Dendritic cell treated with granulocyte-macrophage colony-stimulating factor and Interleukin-4, amounts not matched to agents 40 ng/mL and 50 ng/mL, for 4 days (primary cell): Measurements from ENCODE around the gene TRPC4AP.

Experiments used
- H3K27ac Mint-ChIP-seq: one replicate; pipeline ENCODE4 v1.8.0; 2022; ENCODE audit warnings: mild to moderate bottlenecking, mixed read lengths
- H3K27me3 Mint-ChIP-seq: one replicate; pipeline ENCODE4 v1.8.0; 2022; ENCODE audit warnings: mild to moderate bottlenecking, mixed read lengths
- H3K36me3 Mint-ChIP-seq: one replicate; pipeline ENCODE4 v1.8.0; 2022; ENCODE audit warnings: low read depth, mixed read lengths
- H3K4me1 Mint-ChIP-seq: one replicate; pipeline ENCODE4 v1.8.0; 2022; ENCODE audit warnings: low read depth, mixed read lengths
- H3K4me3 Mint-ChIP-seq: one replicate; pipeline ENCODE4 v1.8.0; 2022; ENCODE audit warnings: mild to moderate bottlenecking, moderate library complexity, mixed read lengths
- H3K9me3 Mint-ChIP-seq: one replicate; pipeline ENCODE4 v1.8.0; 2022; ENCODE audit warnings: mixed read lengths
- intact Hi-C: fragments of 100-400 bp; cut with micrococcal nuclease; formaldehyde crosslinking; loops from one replicate; pipeline ENCODE4 v1.15.0; 2022

TRPC4AP gene, protein sequence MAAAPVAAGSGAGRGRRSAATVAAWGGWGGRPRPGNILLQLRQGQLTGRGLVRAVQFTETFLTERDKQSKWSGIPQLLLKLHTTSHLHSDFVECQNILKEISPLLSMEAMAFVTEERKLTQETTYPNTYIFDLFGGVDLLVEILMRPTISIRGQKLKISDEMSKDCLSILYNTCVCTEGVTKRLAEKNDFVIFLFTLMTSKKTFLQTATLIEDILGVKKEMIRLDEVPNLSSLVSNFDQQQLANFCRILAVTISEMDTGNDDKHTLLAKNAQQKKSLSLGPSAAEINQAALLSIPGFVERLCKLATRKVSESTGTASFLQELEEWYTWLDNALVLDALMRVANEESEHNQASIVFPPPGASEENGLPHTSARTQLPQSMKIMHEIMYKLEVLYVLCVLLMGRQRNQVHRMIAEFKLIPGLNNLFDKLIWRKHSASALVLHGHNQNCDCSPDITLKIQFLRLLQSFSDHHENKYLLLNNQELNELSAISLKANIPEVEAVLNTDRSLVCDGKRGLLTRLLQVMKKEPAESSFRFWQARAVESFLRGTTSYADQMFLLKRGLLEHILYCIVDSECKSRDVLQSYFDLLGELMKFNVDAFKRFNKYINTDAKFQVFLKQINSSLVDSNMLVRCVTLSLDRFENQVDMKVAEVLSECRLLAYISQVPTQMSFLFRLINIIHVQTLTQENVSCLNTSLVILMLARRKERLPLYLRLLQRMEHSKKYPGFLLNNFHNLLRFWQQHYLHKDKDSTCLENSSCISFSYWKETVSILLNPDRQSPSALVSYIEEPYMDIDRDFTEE

DNA sequence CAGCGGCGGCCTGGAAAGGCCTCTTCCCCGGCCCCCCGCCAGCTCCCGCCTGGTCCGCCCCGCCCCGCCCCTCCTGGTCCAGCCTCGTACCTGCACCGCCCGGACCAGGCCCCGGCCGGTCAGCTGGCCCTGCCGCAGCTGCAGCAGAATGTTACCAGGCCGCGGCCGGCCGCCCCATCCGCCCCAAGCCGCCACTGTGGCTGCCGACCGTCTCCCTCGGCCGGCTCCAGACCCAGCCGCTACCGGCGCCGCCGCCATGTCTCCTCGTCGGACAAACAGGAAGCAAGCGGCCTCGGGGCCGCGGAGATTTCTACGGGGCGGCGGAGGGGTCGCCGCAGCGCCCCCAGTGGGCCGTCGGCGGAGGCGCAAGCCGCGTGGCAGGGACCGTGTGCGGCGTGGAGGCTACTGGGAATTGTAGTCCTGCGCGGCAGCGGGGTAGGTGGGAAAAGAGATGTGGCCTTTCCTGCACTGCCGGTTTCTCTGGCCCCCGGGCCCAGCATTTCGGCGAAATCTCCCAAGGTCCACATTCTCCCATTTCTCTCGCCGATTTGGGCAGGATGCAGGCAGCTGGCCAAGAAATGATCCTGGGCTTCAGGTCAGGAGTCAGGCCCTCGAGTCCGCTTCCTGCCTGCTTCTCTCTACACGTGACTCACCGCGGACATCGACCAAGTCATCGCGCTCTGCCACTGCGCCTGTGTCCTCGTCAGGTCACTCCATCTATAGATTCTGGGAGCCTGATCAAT is at the start of gene TRPC4AP:
TRPC4AP (minus strand) TSS at position 284 of the 743 bp plus-strand sequence; CDS start at position 258, 26 bp downstream.
- Mint-ChIP-seq H3K9me3 (no peaks in the 10 kb centered on the region), H3K27ac (peak within 1 kb of the TSS; percentile 97), H3K4me1 (peaks cover 43% of the 10 kb centered on the region), H3K4me3 (peak within 1 kb of the TSS; percentile 87), H3K36me3 (peaks cover 13% of the 10 kb centered on the region), H3K27me3 (no peaks in the 10 kb centered on the region)
- intact Hi-C loops = loop anchor here (5.0 kb wide), 2 partner anchors 55 to 185 kb away; partner anchors contain the start of genes EDEM2 and MMP24OS

DNA sequence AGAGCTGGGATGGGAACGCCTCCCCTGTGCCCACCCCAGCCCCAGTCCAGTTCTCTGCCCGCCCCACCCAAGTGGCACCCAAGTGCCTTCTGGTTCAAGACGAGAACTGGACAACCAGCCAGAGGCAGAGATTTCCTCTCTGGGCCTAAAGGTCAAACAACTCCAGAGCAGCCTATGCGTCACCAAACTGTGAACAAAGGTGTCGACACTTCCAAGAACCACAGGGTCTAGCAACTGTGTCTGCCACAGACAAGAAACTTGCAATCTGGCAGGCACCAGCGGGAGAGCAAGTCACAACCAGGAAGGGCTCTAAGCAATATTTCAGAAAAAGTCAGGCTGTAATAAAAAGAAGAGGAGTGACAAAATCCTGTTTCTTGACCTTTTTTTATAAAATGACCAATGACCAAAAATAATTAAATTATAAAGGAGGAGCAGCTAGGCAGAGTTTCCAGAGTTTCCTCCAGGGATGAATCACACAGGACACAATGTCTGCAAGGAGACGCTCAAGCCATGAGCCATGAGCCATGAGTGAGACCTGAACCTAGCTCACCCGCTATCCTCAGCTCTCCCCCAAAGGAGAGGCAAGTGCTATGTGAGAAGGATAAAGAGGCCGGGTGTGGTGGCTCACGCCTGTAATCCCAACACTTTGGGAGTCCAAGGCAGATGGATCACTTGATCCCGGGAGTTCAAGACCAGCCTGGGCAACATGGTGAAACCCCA is 43.4 kb upstream of the TRPC4AP start:
- intact Hi-C loops = no loop called here
- peaks cover 100% of the 10 kb centered on the region for H3K36me3 Mint-ChIP-seq

DNA sequence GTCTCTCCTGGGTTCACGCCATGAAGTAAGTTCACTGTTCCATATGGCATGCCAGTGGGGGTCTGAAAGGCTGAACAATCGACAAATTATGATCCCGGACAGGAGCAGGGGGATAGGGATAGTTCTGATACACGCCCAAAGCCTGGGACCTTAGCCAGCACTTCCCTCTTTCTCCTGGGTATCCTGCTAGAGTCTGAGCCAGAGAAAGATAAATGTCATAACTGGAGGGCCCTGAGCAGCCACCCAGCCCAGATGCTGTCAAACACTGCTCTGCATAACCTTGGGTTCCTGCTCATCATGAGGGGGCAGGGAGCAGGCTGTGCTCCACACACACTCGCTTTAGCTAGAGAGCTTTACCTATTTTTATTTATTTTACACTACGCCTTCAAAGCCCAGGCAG is 42.3 kb upstream of the TRPC4AP start:
- intact Hi-C loops = no loop called here
- Mint-ChIP-seq H3K4me1 (no peaks in the 10 kb centered on the region), H3K36me3 (peaks cover 99% of the 10 kb centered on the region), H3K27ac (no peak overlapping the region), H3K27me3 (no peaks in the 10 kb centered on the region), H3K4me3 (no peak overlapping the region), H3K9me3 (no peaks in the 10 kb centered on the region)

More for the DNA sequence above, 43.4 kb upstream of the TRPC4AP start:
- Mint-ChIP-seq H3K9me3 (no peaks in the 10 kb centered on the region), H3K4me1 (no peaks in the 10 kb centered on the region), H3K4me3 (no peak overlapping the region), H3K27ac (no peak overlapping the region), H3K27me3 (no peaks in the 10 kb centered on the region)

DNA sequence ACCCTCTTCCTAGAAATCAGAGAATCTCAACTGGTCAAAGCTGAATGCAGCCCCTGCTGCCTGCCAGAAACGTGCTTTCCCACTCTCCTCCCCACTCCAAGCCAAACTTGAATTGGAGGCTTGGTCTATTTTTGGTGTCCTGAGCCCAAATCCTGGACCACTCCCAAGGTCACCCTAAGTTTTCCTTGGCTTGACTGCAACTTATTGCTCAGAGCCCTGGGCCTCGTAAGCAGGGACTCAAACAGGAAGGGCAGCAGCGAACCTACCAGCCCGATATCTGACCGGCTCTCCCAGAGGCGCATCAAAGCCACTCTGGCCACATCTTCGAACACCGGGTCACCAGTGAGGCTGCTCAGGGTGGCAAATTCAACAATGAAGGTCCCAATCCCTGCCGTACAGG is 41.9 kb upstream of the TRPC4AP start:
- Mint-ChIP-seq H3K27ac (no peak overlapping the region), H3K9me3 (no peaks in the 10 kb centered on the region), H3K36me3 (peaks cover 96% of the 10 kb centered on the region), H3K27me3 (no peaks in the 10 kb centered on the region), H3K4me3 (no peak overlapping the region), H3K4me1 (no peaks in the 10 kb centered on the region)
- intact Hi-C loops = no loop called here

DNA sequence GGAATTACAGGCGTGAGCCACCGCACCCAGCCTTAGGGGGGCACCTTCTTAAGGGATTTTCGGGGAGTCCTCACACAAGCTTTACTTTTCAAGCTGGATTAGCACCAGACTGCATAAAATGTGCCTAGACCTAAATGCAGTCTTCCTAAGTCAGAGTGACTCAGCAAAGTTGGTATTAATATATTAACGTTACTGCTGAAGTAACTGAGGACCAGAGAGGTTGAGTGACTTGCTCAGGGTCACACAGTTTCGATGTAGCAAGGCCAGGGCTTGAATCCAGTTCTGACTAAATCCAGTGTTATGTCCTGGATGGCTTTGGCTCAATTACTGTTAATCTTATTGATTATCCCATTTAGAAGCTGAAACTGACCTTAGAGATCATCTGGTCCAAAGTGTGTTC is 41.1 kb upstream of the TRPC4AP start:
- Mint-ChIP-seq H3K27ac (no peak overlapping the region), H3K4me1 (no peaks in the 10 kb centered on the region), H3K36me3 (peaks cover 96% of the 10 kb centered on the region), H3K9me3 (no peaks in the 10 kb centered on the region), H3K27me3 (no peaks in the 10 kb centered on the region), H3K4me3 (no peak overlapping the region)
- intact Hi-C loops = no loop called here

DNA sequence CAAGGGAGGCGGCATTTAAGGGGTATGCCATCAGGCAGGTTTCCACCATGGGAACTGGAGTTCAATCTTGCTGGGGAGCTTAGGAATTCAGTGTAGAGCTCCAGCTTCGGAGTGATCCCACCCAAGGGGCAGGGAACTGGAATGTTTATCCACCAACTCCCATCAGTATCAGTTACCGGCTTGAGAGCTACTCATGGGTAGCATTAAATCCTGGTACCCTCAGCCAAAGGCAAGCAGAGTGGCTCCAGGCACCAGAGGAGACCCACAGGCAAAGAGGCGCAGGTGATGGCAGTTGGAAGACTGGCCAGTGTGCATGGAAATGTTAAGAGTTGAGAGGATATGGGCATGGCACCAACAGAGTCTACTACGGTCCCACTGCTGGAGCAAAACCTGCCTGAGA is 40.4 kb upstream of the TRPC4AP start:
- Mint-ChIP-seq H3K9me3 (no peaks in the 10 kb centered on the region), H3K36me3 (peaks cover 95% of the 10 kb centered on the region), H3K4me1 (no peaks in the 10 kb centered on the region), H3K27me3 (no peaks in the 10 kb centered on the region), H3K4me3 (no peak overlapping the region), H3K27ac (no peak overlapping the region)
- intact Hi-C loops = no loop called here

DNA sequence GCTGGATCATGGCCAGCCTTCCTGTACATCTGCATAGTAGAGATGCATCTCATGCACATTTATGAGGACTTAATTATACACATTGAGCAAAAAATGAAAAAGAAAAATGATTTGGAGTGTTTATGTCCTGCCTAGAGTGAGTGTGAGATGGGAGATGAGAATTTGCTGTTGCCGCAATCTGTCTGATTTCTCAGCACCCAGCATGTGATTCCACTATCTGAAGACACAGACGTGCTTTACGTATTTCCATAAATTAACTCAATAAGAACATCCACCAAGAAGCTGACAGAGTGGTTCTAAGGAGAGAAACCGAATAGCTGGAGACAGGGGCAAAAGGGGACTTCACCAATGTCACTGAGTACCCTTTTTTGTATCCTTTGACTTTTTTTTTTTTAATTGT is 39.3 kb upstream of the TRPC4AP start:
- peaks cover 95% of the 10 kb centered on the region for H3K36me3 Mint-ChIP-seq
- no peaks in the 10 kb centered on the region for H3K4me1 Mint-ChIP-seq
- no peak overlapping the region for H3K4me3 Mint-ChIP-seq
- intact Hi-C loops = no loop called here
- H3K27ac Mint-ChIP-seq = no peak overlapping the region
- H3K27me3 Mint-ChIP-seq = no peaks in the 10 kb centered on the region
- H3K9me3 Mint-ChIP-seq = no peaks in the 10 kb centered on the region

DNA sequence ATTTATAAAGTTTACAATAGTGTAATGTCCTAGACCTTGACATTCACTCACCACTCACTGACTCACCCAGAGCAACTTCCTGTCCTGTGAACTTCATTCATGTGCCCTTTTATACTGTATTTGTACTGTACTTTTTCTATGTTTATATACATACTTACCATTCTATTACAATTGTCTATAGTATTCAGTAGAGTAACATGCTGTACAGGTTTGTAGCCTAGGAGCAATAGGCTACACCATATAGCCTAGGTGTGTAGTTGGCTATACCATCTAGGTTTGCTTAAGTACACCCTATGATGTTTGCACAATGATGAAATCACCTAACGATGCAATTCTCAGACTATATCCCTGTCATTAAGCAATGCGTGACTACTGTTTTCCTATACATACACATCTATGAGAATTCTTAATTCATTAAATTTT is 37.1 kb upstream of the TRPC4AP start:
- Mint-ChIP-seq H3K36me3 (peaks cover 95% of the 10 kb centered on the region), H3K27ac (no peak overlapping the region), H3K27me3 (no peaks in the 10 kb centered on the region), H3K4me3 (no peak overlapping the region), H3K4me1 (no peaks in the 10 kb centered on the region), H3K9me3 (no peaks in the 10 kb centered on the region)
- intact Hi-C loops = no loop called here

DNA sequence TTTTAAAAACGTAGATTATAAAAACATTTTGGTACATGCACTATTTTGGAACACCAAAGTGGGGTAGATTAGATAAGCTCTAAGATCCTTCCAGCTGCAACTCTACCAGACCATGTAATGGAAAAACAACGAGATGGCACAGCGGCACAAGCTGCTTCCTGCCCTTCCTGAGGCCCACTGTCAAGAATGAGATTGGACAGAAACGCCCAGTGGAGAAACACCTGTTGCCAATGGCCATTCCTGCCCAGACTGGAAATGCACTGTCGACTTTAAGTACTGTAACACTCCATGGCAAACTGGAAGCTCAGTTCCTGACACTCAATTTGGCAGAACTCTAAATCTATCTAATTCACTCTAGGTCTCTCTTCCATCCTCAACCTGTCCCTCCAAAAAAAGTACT is 33.1 kb upstream of the TRPC4AP start:
- intact Hi-C loops = no loop called here
- no peaks in the 10 kb centered on the region for H3K4me1 Mint-ChIP-seq
- H3K4me3 Mint-ChIP-seq = no peak overlapping the region
- H3K9me3 Mint-ChIP-seq = no peaks in the 10 kb centered on the region
- no peaks in the 10 kb centered on the region for H3K27me3 Mint-ChIP-seq
- no peak overlapping the region for H3K27ac Mint-ChIP-seq
- H3K36me3 Mint-ChIP-seq = peaks cover 95% of the 10 kb centered on the region

DNA sequence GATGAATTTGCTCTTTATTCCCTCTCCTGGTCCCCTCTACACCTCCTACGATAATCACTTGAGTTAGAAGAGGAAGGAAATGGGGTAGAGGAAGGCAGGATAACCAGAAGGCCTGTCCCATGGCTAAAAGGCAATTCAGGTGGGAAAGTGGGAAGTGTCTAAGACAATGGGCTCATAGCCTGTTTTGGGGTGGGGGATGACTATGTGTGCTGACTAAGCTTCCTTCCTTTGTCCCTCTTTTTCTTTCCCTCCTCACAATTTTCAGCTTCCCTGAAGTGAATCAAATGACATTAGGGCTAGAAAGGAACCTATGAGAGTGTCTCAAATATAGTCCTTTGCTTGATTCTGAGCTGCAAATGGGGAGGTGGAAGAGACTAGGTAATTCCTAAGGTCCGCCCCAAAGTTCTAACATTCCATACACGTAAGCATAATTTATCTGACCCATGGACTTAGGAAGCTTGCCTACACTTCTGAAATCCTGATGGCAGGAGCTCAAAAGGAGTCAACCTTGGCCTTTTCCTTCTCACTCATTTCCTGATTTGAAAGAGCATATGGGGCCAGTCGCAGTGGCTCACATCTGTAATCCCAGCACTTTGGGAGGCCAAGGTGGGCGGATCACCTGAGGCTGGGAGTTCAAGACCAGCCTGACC is 30.3 kb upstream of the TRPC4AP start:
- Mint-ChIP-seq H3K4me3 (no peak overlapping the region), H3K9me3 (no peaks in the 10 kb centered on the region), H3K27ac (no peak overlapping the region), H3K27me3 (no peaks in the 10 kb centered on the region), H3K36me3 (peaks cover 100% of the 10 kb centered on the region), H3K4me1 (peaks cover 11% of the 10 kb centered on the region)
- intact Hi-C loops = no loop called here

DNA sequence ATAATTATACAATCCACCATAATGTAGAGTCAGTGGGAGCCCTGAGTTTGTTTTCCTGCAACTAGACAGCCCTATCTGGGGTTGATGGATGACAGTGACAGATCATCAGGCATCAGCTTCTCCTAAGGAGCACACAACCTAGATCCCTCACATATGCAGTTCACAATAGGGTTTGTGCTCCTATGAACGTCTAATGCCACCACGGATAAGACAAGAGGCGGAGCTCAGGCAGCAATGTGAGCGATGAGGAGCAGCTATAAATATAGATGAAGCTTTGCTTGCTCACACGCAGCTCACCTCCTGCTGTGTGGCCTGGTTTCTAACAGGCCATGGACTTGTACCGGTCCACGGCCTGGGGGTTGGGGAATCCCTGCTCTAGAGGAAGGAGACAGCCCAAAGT is 28.6 kb upstream of the TRPC4AP start:
- no peak overlapping the region for H3K27ac Mint-ChIP-seq
- no peaks in the 10 kb centered on the region for H3K9me3 Mint-ChIP-seq
- no peaks in the 10 kb centered on the region for H3K27me3 Mint-ChIP-seq
- peaks cover 11% of the 10 kb centered on the region for H3K4me1 Mint-ChIP-seq
- no peak overlapping the region for H3K4me3 Mint-ChIP-seq
- intact Hi-C loops = no loop called here
- peaks cover 100% of the 10 kb centered on the region for H3K36me3 Mint-ChIP-seq

DNA sequence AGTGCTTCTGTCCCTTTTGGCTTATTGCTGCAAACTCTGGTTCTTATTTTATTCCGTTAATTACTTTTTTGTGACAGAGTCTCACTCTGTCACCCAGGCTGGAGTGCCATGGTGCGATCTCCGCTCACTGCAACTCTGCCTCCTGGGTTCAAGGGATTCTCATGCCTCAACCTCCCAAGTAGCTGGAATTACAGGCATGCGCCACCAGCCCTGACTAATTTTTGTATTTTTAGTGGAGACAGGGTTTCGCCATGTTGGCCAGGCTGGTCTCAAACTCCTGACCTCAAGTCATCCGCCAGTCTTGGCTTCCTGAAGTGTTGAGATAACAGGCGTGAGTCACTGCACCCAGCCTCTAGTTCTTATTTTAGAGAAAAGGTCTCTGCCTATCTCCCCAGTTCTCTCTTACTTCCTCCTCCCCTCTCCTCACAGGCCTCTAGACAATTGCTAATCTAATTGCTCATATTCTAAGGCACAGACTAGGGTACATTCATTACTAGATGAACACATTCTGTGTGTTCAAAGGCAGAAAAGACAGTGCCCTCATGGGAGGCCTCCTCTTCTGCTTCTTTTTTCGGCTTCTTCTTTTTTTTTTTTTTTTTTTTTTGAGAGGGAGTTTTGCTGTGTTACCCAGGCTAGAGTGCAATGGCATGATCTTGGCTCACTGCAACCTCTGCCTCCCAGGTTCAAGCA is 27.6 kb upstream of the TRPC4AP start:
- peaks cover 11% of the 10 kb centered on the region for H3K4me1 Mint-ChIP-seq

More for the DNA sequence above, 27.6 kb upstream of the TRPC4AP start:
- Mint-ChIP-seq H3K36me3 (peaks cover 100% of the 10 kb centered on the region), H3K9me3 (no peaks in the 10 kb centered on the region), H3K27ac (peak overlapping the region; percentile 36), H3K27me3 (no peaks in the 10 kb centered on the region), H3K4me3 (no peak overlapping the region)
- intact Hi-C loops = no loop called here
